Right lobe of liver (tissue), 6 donors: ENCODE results near the gene SYTL3. TPM values are rescaled to one million over a fixed set of nuclear protein-coding genes. Genes with fewer than 3 reads are reported as not detected.

ENCODE experiments used
- ATAC-seq, 4 donors: fragments of 200-7000 bp; cut with Tn5 transposase; one replicate each; pipeline ENCODE4 v1.9.1; 2020; ENCODE audit warnings: mild to moderate bottlenecking in 4 of 4, moderate library complexity in 4 of 4
- DNase-seq, 3 donors: peaks; one replicate each; pipeline ENCODE4 v3.0.0-alpha.2; 2020
- H3K27ac ChIP-seq, 3 donors: fragments of 200-600 bp; one replicate each; pipeline ENCODE4 v1.8.0; 2022
- H3K27me3 ChIP-seq, 2 donors: fragments of 200-600 bp; one replicate each; pipeline ENCODE4 v1.8.0; 2022
- H3K36me3 ChIP-seq, 4 donors: fragments of 200-600 bp; sonication (generic) in 1 of 4; one replicate each; pipeline versions ENCODE4 v1.5.1 to v1.8.0; 2017 to 2022; ENCODE audit warnings: control low read depth in 1 of 4
- H3K4me1 ChIP-seq, 4 donors: fragments of 200-600 bp; sonication (generic) in 1 of 4; one replicate each; pipeline versions ENCODE4 v1.5.1 to v1.8.0; 2017 to 2022; ENCODE audit warnings: control low read depth in 1 of 4
- H3K4me3 ChIP-seq, 3 donors: fragments of 200-600 bp; one replicate each; pipeline ENCODE4 v1.8.0; 2022
- H3K9me3 ChIP-seq, 4 donors: fragments of 200-600 bp; sonication (generic) in 1 of 4; one replicate each; pipeline versions ENCODE4 v1.5.1 to v1.8.0; 2017 to 2022; ENCODE audit warnings: control low read depth in 1 of 4
- POLR2A ChIP-seq: fragments of 450-650 bp; IDR thresholded peaks from one replicate; pipeline ENCODE4 v1.6.1; 2017; ENCODE audit warnings: antibody characterized with exemption, mild to moderate bottlenecking
- WGBS: methylation state at CpG from one replicate; pipeline ENCODE4 v1.1.6; 2018; ENCODE audit warnings: low coverage, low lambda C conversion rate; ENCODE audit not compliant: insufficient coverage; ENCODE audit errors: missing lambda C conversion rate; 5-methylcytosine and 5-hydroxymethylcytosine counted together
- intact Hi-C, 2 donors: fragments of 100-400 bp; cut with DNase I; formaldehyde crosslinking; loops; one replicate each; pipeline versions ENCODE4 v1.11.2 to v1.14.1; 2022
- total RNA-seq, 6 experiments: library from RNA; depleted of rRNA in 2 of 6; stranded (reverse); fragments of >200 nt in 2 of 6; fragmentation: NEBNext Ultra II Directional in 3 of 6; extraction: Animal tissue kit (Norgen Biotek cat#: 25700) in 3 of 6; gene quantifications; one replicate each; pipeline versions ENCODE4 v1.1.0 to v1.2.4, GENCODE V29; 2016 to 2023
- TF ChIP-seq, protein P1 (sequence below), 4 donors: fragments of 200-600 bp in 3 of 4; fragments of 450-650 bp in 1 of 4; IDR thresholded peaks; one replicate each; pipeline versions ENCODE4 v1.5.1 to v1.8.0; 2016 to 2022; ENCODE audit warnings: antibody characterized with exemption in 4 of 4, mild to moderate bottlenecking in 2 of 4
- donor health status: DM: no; HTN: yes; CAD: no.
- donor health status: DM: no; HTN: no; CAD: no.
- donor health status: DM: no; HTN: no; CAD: no.
- donor health status: DM: no; HTN: yes; CAD: no.
- donor health status: DM: no; HTN: yes; CAD: no.

The SYTL3 gene
- total RNA-seq, 6 experiments from 2014 or later = 0.66 to 1.7 (median 1.0) TPM

GRCh38 chr6:158707120-158707820 is 57.4 kb downstream of the SYTL3 start:
- intact Hi-C loops = loop anchor here in 1 of 2 donors (5.0 kb wide), 1 partner anchor 265 kb away; no protein-coding TSS in a partner anchor
- no peaks in the 10 kb centered on the region for H3K27me3 ChIP-seq
- H3K9me3 ChIP-seq = no peaks in the 10 kb centered on the region
- WGBS = 60% methylated on average over 9 of the region's 9 CpGs
- ATAC-seq (peak in 2 of 4 donors; percentile 5 to 21), DNase-seq (no peak)
- H3K36me3 ChIP-seq = no peaks in the 10 kb centered on the region
- no peak overlapping the region for H3K4me3 ChIP-seq
- TF ChIP-seq POLR2A = no peak
- TF ChIP-seq, protein P1, sequence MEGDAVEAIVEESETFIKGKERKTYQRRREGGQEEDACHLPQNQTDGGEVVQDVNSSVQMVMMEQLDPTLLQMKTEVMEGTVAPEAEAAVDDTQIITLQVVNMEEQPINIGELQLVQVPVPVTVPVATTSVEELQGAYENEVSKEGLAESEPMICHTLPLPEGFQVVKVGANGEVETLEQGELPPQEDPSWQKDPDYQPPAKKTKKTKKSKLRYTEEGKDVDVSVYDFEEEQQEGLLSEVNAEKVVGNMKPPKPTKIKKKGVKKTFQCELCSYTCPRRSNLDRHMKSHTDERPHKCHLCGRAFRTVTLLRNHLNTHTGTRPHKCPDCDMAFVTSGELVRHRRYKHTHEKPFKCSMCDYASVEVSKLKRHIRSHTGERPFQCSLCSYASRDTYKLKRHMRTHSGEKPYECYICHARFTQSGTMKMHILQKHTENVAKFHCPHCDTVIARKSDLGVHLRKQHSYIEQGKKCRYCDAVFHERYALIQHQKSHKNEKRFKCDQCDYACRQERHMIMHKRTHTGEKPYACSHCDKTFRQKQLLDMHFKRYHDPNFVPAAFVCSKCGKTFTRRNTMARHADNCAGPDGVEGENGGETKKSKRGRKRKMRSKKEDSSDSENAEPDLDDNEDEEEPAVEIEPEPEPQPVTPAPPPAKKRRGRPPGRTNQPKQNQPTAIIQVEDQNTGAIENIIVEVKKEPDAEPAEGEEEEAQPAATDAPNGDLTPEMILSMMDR (IDR thresholded peaks at IDR 0.05) = no peak
- H3K4me1 ChIP-seq = peaks cover 0 to 10% (median 4%) of the 10 kb centered on the region in 4 donors
- H3K27ac ChIP-seq = peak overlapping the region in 1 of 3 donors; percentile 34

DNA sequence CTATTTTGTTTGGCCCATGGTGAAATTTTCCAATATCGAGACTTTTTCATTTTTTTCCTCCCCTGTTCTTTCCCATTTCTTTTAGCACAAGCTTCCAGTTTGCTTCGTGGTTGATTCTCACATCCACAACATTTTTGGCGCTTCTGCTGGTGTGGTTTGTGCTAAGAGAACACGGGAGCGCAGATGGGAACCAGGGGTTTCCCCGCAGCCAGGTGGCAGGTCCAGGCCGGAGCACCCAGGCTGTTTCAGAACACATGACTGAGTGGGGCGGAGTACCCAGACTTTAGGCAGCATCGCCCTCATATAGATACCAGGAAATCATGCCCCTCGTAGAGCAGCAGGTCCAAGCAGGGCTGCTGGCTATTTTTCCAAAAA is 58.0 kb downstream of the SYTL3 start:
- Histone ChIP-seq H3K36me3 (no peaks in the 10 kb centered on the region), H3K4me1 (peaks cover 0 to 10% (median 4%) of the 10 kb centered on the region in 4 donors), H3K27ac (no peak overlapping the region), H3K27me3 (no peaks in the 10 kb centered on the region), H3K4me3 (no peak overlapping the region), H3K9me3 (no peaks in the 10 kb centered on the region)
- DNase-seq = no peak
- TF ChIP-seq, protein P1 (IDR thresholded peaks at IDR 0.05) = no peak
- no peak for TF ChIP-seq POLR2A
- 75% methylated on average over 7 of the region's 10 CpGs for WGBS
- ATAC-seq = no peak
- intact Hi-C loops = loop anchor here in 1 of 2 donors (5.0 kb wide), 1 partner anchor 264 kb away; no protein-coding TSS in a partner anchor

DNA sequence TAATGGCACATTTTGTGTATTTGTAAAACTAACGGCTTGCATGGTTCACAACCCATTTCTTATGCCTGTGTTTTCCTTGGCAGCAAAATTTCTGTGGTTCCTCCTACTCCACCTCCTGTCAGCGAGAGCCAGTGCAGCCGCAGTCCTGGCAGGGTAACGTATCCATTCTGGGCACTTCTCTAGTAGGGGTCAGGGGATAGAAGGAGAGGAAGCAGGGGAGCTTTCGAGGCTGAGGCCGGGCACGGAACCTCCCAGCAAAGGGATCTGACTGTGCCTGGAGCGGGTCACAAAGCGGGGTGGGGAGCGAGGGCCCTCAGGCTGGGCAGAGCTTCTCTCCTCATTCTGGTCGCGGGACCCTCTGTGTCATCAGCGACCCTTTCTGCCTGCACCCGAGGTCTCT is 58.4 kb downstream of the SYTL3 start:
- Histone ChIP-seq H3K27me3 (no peaks in the 10 kb centered on the region), H3K4me3 (no peak overlapping the region), H3K36me3 (no peaks in the 10 kb centered on the region), H3K4me1 (peaks cover 0 to 10% (median 3%) of the 10 kb centered on the region in 4 donors), H3K27ac (no peak overlapping the region), H3K9me3 (no peaks in the 10 kb centered on the region)
- intact Hi-C loops = loop anchor here in 1 of 2 donors (5.0 kb wide), 1 partner anchor 264 kb away; no protein-coding TSS in a partner anchor
- TF ChIP-seq POLR2A = no peak
- TF ChIP-seq, protein P1 (IDR thresholded peaks at IDR 0.05) = no peak
- WGBS = 75% methylated on average over 8 of the region's 14 CpGs
- ATAC-seq (no peak), DNase-seq (no peak)

- intact Hi-C loops = loop anchor here in 1 of 2 donors (5.0 kb wide), 1 partner anchor 262 kb away; no protein-coding TSS in a partner anchor
- DNase-seq = no peak
- no peak overlapping the region for H3K4me3 ChIP-seq
- TF ChIP-seq POLR2A = no peak
- TF ChIP-seq, protein P1 (IDR thresholded peaks at IDR 0.05) = no peak
- H3K4me1 ChIP-seq = no peaks in the 10 kb centered on the region
- ATAC-seq = no peak
- no peaks in the 10 kb centered on the region for H3K9me3 ChIP-seq
- H3K27ac ChIP-seq = no peak overlapping the region
- WGBS = 94% methylated on average over 4 of the region's 4 CpGs
- no peaks in the 10 kb centered on the region for H3K36me3 ChIP-seq
- no peaks in the 10 kb centered on the region for H3K27me3 ChIP-seq
Observed at GRCh38 chr6:158709809-158710208, 60.0 kb downstream of the SYTL3 start.
